H1 (cell line): ENCODE data around the gene NELL1. TPM values are rescaled to one million over a fixed set of nuclear protein-coding genes. Genes with fewer than 3 reads are reported as not detected.

Source experiments
- CTCF ChIA-PET: fragments of 300-600 bp; sonication (Branson Sonifier 250); formaldehyde crosslinking; loops from one replicate; lab custom pipeline; 2021; ENCODE audit not compliant: partially characterized antibody; lab: Charles Lee
- POLR2A ChIA-PET: fragments of 300-600 bp; sonication (Branson Sonifier 250); formaldehyde crosslinking; loops from one replicate; lab custom pipeline; 2021; ENCODE audit warnings: inconsistent platforms; ENCODE audit not compliant: partially characterized antibody; lab: Charles Lee
- DNase-seq, 2 experiments: peaks; one replicate each; pipeline versions ENCODE4 v3.0.0 to v3.0.0-alpha.2; 2010 to 2022; ENCODE audit warnings: low spot score in 2 of 2, low read depth in 1 of 2, mixed read lengths in 1 of 2
- FAIRE-seq: peaks from 2 replicates; lab custom pipeline; 2011; peaks lifted over from hg19 to GRCh38; lab: Jason Lieb, UNC
- H2AFZ ChIP-seq: 2 replicates; pipeline ENCODE4 v1.8.1; 2012; ENCODE audit warnings: low read length, inconsistent platforms
- H2AK5ac ChIP-seq: 2 replicates; pipeline ENCODE4 v1.6.1; 2013; ENCODE audit warnings: low read depth, low read length
- H2BK120ac ChIP-seq: replicated peaks from 2 replicates; pipeline ENCODE3; 2013; ENCODE audit warnings: low read depth, low read length, inconsistent platforms
- H2BK12ac ChIP-seq: 2 replicates; pipeline ENCODE4 v1.6.1; 2013; ENCODE audit warnings: low read depth, low read length
- H2BK15ac ChIP-seq: 2 replicates; pipeline ENCODE4 v1.6.1; 2013; ENCODE audit warnings: low read length
- H2BK20ac ChIP-seq: 2 replicates; pipeline ENCODE4 v1.6.1; 2013; ENCODE audit warnings: low read length
- H2BK5ac ChIP-seq: 2 replicates; pipeline ENCODE4 v1.6.1; 2013; ENCODE audit warnings: low read depth, low read length
- H3K14ac ChIP-seq: 2 replicates; pipeline ENCODE4 v1.6.1; 2013; ENCODE audit warnings: inconsistent platforms; ENCODE audit not compliant: insufficient read length
- H3K18ac ChIP-seq: 2 replicates; pipeline ENCODE4 v1.6.1; 2013; ENCODE audit warnings: low read length; ENCODE audit errors: extremely low read depth
- H3K23ac ChIP-seq: 2 replicates; pipeline ENCODE4 v1.6.1; 2013; ENCODE audit warnings: inconsistent platforms; ENCODE audit not compliant: insufficient read length
- H3K23me2 ChIP-seq: 2 replicates; pipeline ENCODE4 v1.6.1; 2013; ENCODE audit warnings: low read depth, low read length
- H3K27ac ChIP-seq: 2 replicates; pipeline ENCODE4 v1.6.1; 2011; ENCODE audit warnings: low read depth, low read length, inconsistent platforms
- H3K27me3 ChIP-seq, 4 experiments: replicated peaks in 1 of 4; 1 replicate in 1 of 4; 2 replicates in 3 of 4; pipeline versions ENCODE4 v1.6.1 to v1.8.1; 2011 to 2013; ENCODE audit warnings: low read length in 3 of 4, mild to moderate bottlenecking in 3 of 4, inconsistent platforms in 2 of 4, mixed read lengths in 2 of 4, moderate library complexity in 1 of 4; ENCODE audit not compliant: control insufficient read depth in 3 of 4, insufficient read depth in 3 of 4; ENCODE audit errors: extremely low read depth in 1 of 4
- H3K36me3 ChIP-seq, 4 experiments: 2 replicates each; pipeline versions ENCODE4 v1.6.1 to v1.8.1; 2011 to 2013; ENCODE audit warnings: mild to moderate bottlenecking in 4 of 4, low read length in 3 of 4, moderate library complexity in 2 of 4, control low read depth in 1 of 4, inconsistent platforms in 1 of 4; ENCODE audit not compliant: insufficient read depth in 4 of 4, control insufficient read depth in 2 of 4
- H3K4ac ChIP-seq: replicated peaks from 2 replicates; pipeline ENCODE3; 2013; ENCODE audit warnings: low read length, low read depth, mixed read lengths, inconsistent platforms; ENCODE audit not compliant: insufficient read length
- H3K4me1 ChIP-seq, 4 experiments: replicated peaks in 1 of 4; 1 replicate in 1 of 4; 2 replicates in 3 of 4; pipeline versions ENCODE4 v1.6.1 to v1.8.1; 2011 to 2013; ENCODE audit warnings: low read length in 3 of 4, inconsistent platforms in 2 of 4, mixed read lengths in 1 of 4; ENCODE audit not compliant: insufficient read depth in 4 of 4, control insufficient read depth in 3 of 4
- H3K4me2 ChIP-seq, 2 experiments: 2 replicates each; pipeline versions ENCODE4 v1.6.1 to v1.8.1; 2011 to 2013; ENCODE audit warnings: low read depth in 2 of 2, low read length in 2 of 2, control low read depth in 1 of 2, inconsistent platforms in 1 of 2, mild to moderate bottlenecking in 1 of 2; ENCODE audit not compliant: insufficient read depth in 1 of 2
- H3K4me3 ChIP-seq, 4 experiments: fragments of 200-600, 300-600 bp in 1 of 4; sonication (generic), shearing (Covaris generic), sonication (Bioruptor Twin) in 1 of 4; 2 replicates each; pipeline versions ENCODE4 v1.5.1 to v1.8.1; 2011 to 2016; ENCODE audit warnings: low read length in 4 of 4, low read depth in 3 of 4, control low read depth in 2 of 4, inconsistent platforms in 2 of 4, mild to moderate bottlenecking in 2 of 4, mixed read lengths in 1 of 4, moderate library complexity in 1 of 4; ENCODE audit not compliant: insufficient read depth in 2 of 4; ENCODE audit errors: extremely low read depth in 1 of 4
- H3K56ac ChIP-seq: replicated peaks from 2 replicates; pipeline ENCODE3; 2013; ENCODE audit warnings: low read depth, mild to moderate bottlenecking, mixed read lengths, low read length, inconsistent platforms; ENCODE audit not compliant: insufficient read length
- H3K79me1 ChIP-seq: 2 replicates; pipeline ENCODE4 v1.6.1; 2013; ENCODE audit warnings: low read depth, low read length, control low read depth
- H3K79me2 ChIP-seq, 2 experiments: 2 replicates each; pipeline versions ENCODE4 v1.6.1 to v1.8.1; 2012 to 2013; ENCODE audit warnings: low read length in 2 of 2, mild to moderate bottlenecking in 2 of 2, inconsistent platforms in 1 of 2; ENCODE audit not compliant: insufficient read depth in 2 of 2, control insufficient read depth in 1 of 2
- H3K9ac ChIP-seq, 4 experiments: replicated peaks in 1 of 4; 1 replicate in 1 of 4; 2 replicates in 3 of 4; pipeline versions ENCODE4 v1.6.1 to v1.8.1; 2011 to 2013; ENCODE audit warnings: low read depth in 3 of 4, low read length in 3 of 4, control low read depth in 2 of 4, mild to moderate bottlenecking in 2 of 4, moderate library complexity in 2 of 4, inconsistent platforms in 1 of 4; ENCODE audit errors: extremely low read depth in 1 of 4
- H3K9me3 ChIP-seq, 2 experiments: 2 replicates each; pipeline versions ENCODE4 v1.6.1 to v1.8.1; 2012 to 2013; ENCODE audit warnings: mild to moderate bottlenecking in 2 of 2, moderate library complexity in 2 of 2, control low read depth in 1 of 2, inconsistent platforms in 1 of 2, low read depth in 1 of 2, low read length in 1 of 2, mixed read lengths in 1 of 2; ENCODE audit not compliant: insufficient read depth in 2 of 2
- H4K20me1 ChIP-seq, 2 experiments: replicated peaks in 1 of 2; 2 replicates each; pipeline versions ENCODE3 to v1.8.1; 2011 to 2013; ENCODE audit warnings: inconsistent platforms in 2 of 2, low read length in 2 of 2, mild to moderate bottlenecking in 1 of 2; ENCODE audit not compliant: insufficient read depth in 2 of 2, control insufficient read depth in 1 of 2
- H4K5ac ChIP-seq: 2 replicates; pipeline ENCODE4 v1.6.1; 2013; ENCODE audit warnings: low read length, low read depth, mixed read lengths, inconsistent platforms; ENCODE audit not compliant: insufficient read length
- H4K8ac ChIP-seq: 2 replicates; pipeline ENCODE4 v1.8.0; 2013; ENCODE audit warnings: mild to moderate bottlenecking, moderate library complexity, low read length, inconsistent platforms; ENCODE audit not compliant: insufficient read depth; ENCODE audit errors: extremely low read depth
- H4K91ac ChIP-seq: replicated peaks from 2 replicates; pipeline ENCODE3; 2013; ENCODE audit warnings: low read length, mixed read lengths, inconsistent platforms; ENCODE audit not compliant: insufficient read length
- CEBPB ChIP-seq: IDR thresholded peaks from 2 replicates; pipeline ENCODE4 v1.6.1; 2012; ENCODE audit warnings: low read depth, low read length
- CHD2 ChIP-seq: IDR thresholded peaks from 2 replicates; pipeline ENCODE4 v1.6.1; 2012; ENCODE audit warnings: low read length, improper control_type of control experiment
- EGR1 ChIP-seq: IDR thresholded peaks from 2 replicates; pipeline ENCODE4 v1.6.1; 2011; ENCODE audit warnings: low read depth, low read length, borderline replicate concordance
- JUND ChIP-seq: IDR thresholded peaks from 2 replicates; pipeline ENCODE4 v1.6.1; 2011; ENCODE audit warnings: mild to moderate bottlenecking, improper control_type of control experiment, low read length
- KDM4A ChIP-seq: IDR thresholded peaks from one replicate; pipeline ENCODE4 v1.7.1; 2012; ENCODE audit warnings: low read depth, mild to moderate bottlenecking, moderate library complexity, low read length, inconsistent platforms; ENCODE audit not compliant: severe bottlenecking
- NRF1 ChIP-seq: IDR thresholded peaks from 2 replicates; pipeline ENCODE4 v1.6.1; 2011; ENCODE audit warnings: mild to moderate bottlenecking, low read depth, low read length, improper control_type of control experiment
- POLR2A ChIP-seq, 2 experiments: IDR thresholded peaks; 1 replicate in 1 of 2; 2 replicates in 1 of 2; pipeline ENCODE4 v1.6.1; 2011; ENCODE audit warnings: low read depth in 2 of 2, low read length in 2 of 2, mild to moderate bottlenecking in 2 of 2; ENCODE audit errors: control extremely low read depth in 1 of 2
- POLR2AphosphoS5 ChIP-seq: IDR thresholded peaks from 2 replicates; pipeline ENCODE4 v1.6.1; 2011; ENCODE audit warnings: low read depth, low read length
- RFX5 ChIP-seq: IDR thresholded peaks from 2 replicates; pipeline ENCODE4 v1.6.1; 2011; ENCODE audit warnings: low read depth, low read length, improper control_type of control experiment, borderline replicate concordance
- RNF2 ChIP-seq: fragments of 200-900, 300-1000 bp; sonication (generic); IDR thresholded peaks from 2 replicates; pipeline ENCODE4 v1.7.1; 2016; ENCODE audit warnings: borderline replicate concordance, low read depth, mild to moderate bottlenecking, antibody characterized with exemption, low read length; ENCODE audit not compliant: poor library complexity, severe bottlenecking; ENCODE audit errors: missing control alignments
- SAP30 ChIP-seq: fragments of 300-600 bp; sonication (generic); IDR thresholded peaks from 2 replicates; pipeline ENCODE4 v1.7.1; 2012; ENCODE audit warnings: low read length, moderate library complexity, mild to moderate bottlenecking, inconsistent platforms; ENCODE audit not compliant: insufficient read depth, insufficient replicate concordance
- SP4 ChIP-seq: IDR thresholded peaks from 2 replicates; pipeline ENCODE4 v1.6.1; 2012; ENCODE audit warnings: low read length, inconsistent platforms
- SUZ12 ChIP-seq: fragments of 200-600 bp; sonication (generic); IDR thresholded peaks from 2 replicates; pipeline ENCODE4 v1.6.1; 2012; ENCODE audit warnings: mild to moderate bottlenecking, inconsistent platforms, low read length, moderate library complexity, mixed read lengths
- TAF7 ChIP-seq: optimal IDR thresholded peaks from 2 replicates; pipeline ENCODE3; 2011; ENCODE audit warnings: low read depth, mild to moderate bottlenecking, inconsistent platforms, low read length, moderate library complexity, borderline replicate concordance
- ZNF274 ChIP-seq: IDR thresholded peaks from 2 replicates; pipeline ENCODE4 v1.7.0; 2012; ENCODE audit warnings: low read length, borderline replicate concordance; ENCODE audit errors: extremely low read depth
- polyA plus RNA-seq, 7 experiments: library from polyadenylated mRNA; depleted of rRNA in 3 of 7; stranded (reverse) in 5 of 7; unstranded in 2 of 7; fragments of >200 nt in 5 of 7; fragments of 200-250 nt in 2 of 7; gene quantifications; 1 replicate in 5 of 7; 2 replicates in 1 of 7; 4 replicates in 1 of 7; pipeline versions ENCODE4 v1.2.1 to v1.2.3, GENCODE V29; 2011 to 2013; ENCODE audit warnings: missing spikeins in 2 of 7, mixed read lengths in 2 of 7
- total RNA-seq: library from RNA; stranded (reverse); fragmentation: NEBNext Ultra II Directional; extraction: Animal tissue kit (Norgen Biotek cat#: 25700); gene quantifications from 2 replicates; pipeline ENCODE4 v1.2.1, GENCODE V29; 2021

The NELL1 gene
- total and polyA plus RNA-seq, 2 of the 8 experiments (the other 6 are each of a cell fraction or from before 2014, with no cell fraction given) = 0.21 TPM; not detected in 1

DNA sequence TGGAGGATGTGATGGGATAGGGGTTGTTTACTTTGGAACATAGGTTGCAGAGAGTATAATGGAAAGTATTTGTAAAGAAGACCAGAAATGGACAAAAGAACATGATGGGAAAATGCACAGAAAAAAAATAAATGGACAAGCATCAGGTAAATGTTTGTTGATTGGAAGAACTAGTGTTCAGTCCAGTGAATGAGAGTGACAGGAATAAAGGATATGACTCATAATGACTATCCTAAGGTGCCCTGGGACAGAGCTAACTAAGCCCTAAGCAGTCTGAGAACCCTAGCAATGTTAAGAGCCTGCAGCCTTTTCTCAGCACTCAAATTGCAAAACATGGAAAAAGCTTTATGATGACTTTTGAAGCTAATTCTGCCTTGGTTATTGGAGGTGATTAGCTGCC lies 790.7 kb downstream of the NELL1 start:
- Histone ChIP-seq H2BK5ac (no peak overlapping the region), H2BK12ac (no peak overlapping the region)
- no peak for TF ChIP-seq KDM4A
- no peak for TF ChIP-seq RNF2
- no peak for TF ChIP-seq POLR2AphosphoS5
- no peak for TF ChIP-seq CHD2
- no peak for TF ChIP-seq EGR1
- no peak for TF ChIP-seq RFX5
- TF ChIP-seq SP4 = no peak
- TF ChIP-seq NRF1 = no peak
- TF ChIP-seq ZNF274 = no peak
- no peak for TF ChIP-seq POLR2A (IDR thresholded peaks at IDR 0.05; ENCODE audit: control extremely low read depth in 1 of 2, low read depth in 2 of 2, low read length in 2 of 2)
- TF ChIP-seq SAP30 = no peak
- TF ChIP-seq TAF7 = no peak
- TF ChIP-seq JUND = no peak
- no peak for TF ChIP-seq CEBPB
- TF ChIP-seq SUZ12 = no peak

More for the DNA sequence above, 790.7 kb downstream of the NELL1 start:
- H3K9me3 ChIP-seq = no peaks in the 10 kb centered on the region
- no peak overlapping the region for H2BK15ac ChIP-seq
- no peak overlapping the region for H4K8ac ChIP-seq
- no peak overlapping the region for H3K4ac ChIP-seq
- no peak for FAIRE-seq
- no peak overlapping the region for H4K5ac ChIP-seq
- H2AK5ac ChIP-seq = no peak overlapping the region
- no peaks in the 10 kb centered on the region for H3K79me2 ChIP-seq
- no peak overlapping the region for H3K9ac ChIP-seq
- H3K23me2 ChIP-seq = no peaks in the 10 kb centered on the region
- no peak overlapping the region for H3K4me3 ChIP-seq
- CTCF ChIA-PET = no interaction called here
- no peak overlapping the region for H2BK20ac ChIP-seq
- POLR2A ChIA-PET = no interaction called here
- no peaks in the 10 kb centered on the region for H4K20me1 ChIP-seq
- H3K4me2 ChIP-seq = no peak overlapping the region
- no peak overlapping the region for H3K23ac ChIP-seq
- no peak overlapping the region for H3K27ac ChIP-seq
- H3K79me1 ChIP-seq = no peaks in the 10 kb centered on the region
- H3K56ac ChIP-seq = no peak overlapping the region
- H3K18ac ChIP-seq = no peak overlapping the region
- H4K91ac ChIP-seq = no peak overlapping the region
- H2AFZ ChIP-seq = no peak overlapping the region
- no peak for DNase-seq
- no peaks in the 10 kb centered on the region for H3K27me3 ChIP-seq
- no peak overlapping the region for H3K14ac ChIP-seq
- H2BK120ac ChIP-seq = no peak overlapping the region
- H3K36me3 ChIP-seq = no peaks in the 10 kb centered on the region
- H3K4me1 ChIP-seq = no peaks in the 10 kb centered on the region
